DMS79 treated with DMSO at 0.1 percent for 48 hours (cell line): Measurements from ENCODE around the gene SBNO2.
"Not testable (repeated sequence)": the region's sequence is repeated elsewhere in the genome, so short reads cannot be mapped to it uniquely, and the experiment has no call there.

Experiments
- DNase-seq: peaks from one replicate; lab custom pipeline; 2025; lab: John Stamatoyannopoulos, UW

Gene SBNO2

GRCh38 chr19:1117654-1118053 lies 56.4 kb downstream of the SBNO2 start:
- DNase-seq = no peak

- no peak for DNase-seq
Measured at GRCh38 chr19:1116726-1117581, 57.1 kb downstream of the SBNO2 start.

GRCh38 chr19:1115646-1116420 lies 58.2 kb downstream of the SBNO2 start:
- no peak for DNase-seq

GRCh38 chr19:1114728-1115127 lies 59.3 kb downstream of the SBNO2 start:
- DNase-seq = not testable (repeated sequence)

- DNase-seq = no peak
Measured at GRCh38 chr19:1113986-1114483, 60.0 kb downstream of the SBNO2 start.

GRCh38 chr19:1113030-1113985 lies 60.8 kb downstream of the SBNO2 start:
- no peak for DNase-seq

GRCh38 chr19:1112268-1113029 lies 61.6 kb downstream of the SBNO2 start:
- no peak for DNase-seq

GRCh38 chr19:1111641-1112267 lies 62.3 kb downstream of the SBNO2 start:
- DNase-seq = no peak

- DNase-seq = no peak
Measured at GRCh38 chr19:1110809-1111640, 63.0 kb downstream of the SBNO2 start.

- DNase-seq = no peak
Measured at GRCh38 chr19:1109697-1110671, 64.1 kb downstream of the SBNO2 start.

GRCh38 chr19:1109032-1109551 lies 65.0 kb downstream of the SBNO2 start:
- DNase-seq = no peak

- no peak for DNase-seq
Measured at GRCh38 chr19:1108291-1109031, 65.6 kb downstream of the SBNO2 start.

GRCh38 chr19:1107661-1108261 lies 66.3 kb downstream of the SBNO2 start:
- DNase-seq = no peak

GRCh38 chr19:1106841-1107660 lies 67.0 kb downstream of the SBNO2 start:
- no peak for DNase-seq

- DNase-seq = no peak
Measured at GRCh38 chr19:1105873-1106840, 67.9 kb downstream of the SBNO2 start.
